ENCODE measurements around the gene MGMT. TPM values are rescaled to one million over a fixed set of nuclear protein-coding genes. Genes with fewer than 3 reads are reported as not detected.

The MGMT gene
- total RNA-seq, 5 donors from 2014 or later (not counting 1 experiment from before 2014, with no cell fraction given): 16.6 to 24.6 (median 21.1) TPM

GRCh38 chr10:129658376-129659072 is 191.5 kb downstream of the MGMT start:
- WGBS (ENCODE audit: insufficient coverage): 90% methylated on average over 5 of the region's 9 CpGs
- H3K36me3 Mint-ChIP-seq: peaks cover 32% of the 10 kb centered on the region
- Histone ChIP-seq H3K4me3 (ENCODE audit: control insufficient read depth in 1 of 2, extremely low read depth in 1 of 2, low read length in 1 of 2) (no peak overlapping the region), H3K27ac (ENCODE audit: low read length) (no peak overlapping the region), H3K36me3 (ENCODE audit: control insufficient read depth in 2 of 2, extremely low read depth in 1 of 2, insufficient read depth in 1 of 2, low read length in 1 of 2) (no peaks in the 10 kb centered on the region), H3K4me1 (ENCODE audit: control insufficient read depth in 1 of 2, extremely low read depth in 1 of 2, insufficient read depth in 2 of 2, low read length in 2 of 2) (no peaks in the 10 kb centered on the region), H3K27me3 (replicated peaks in 1 of 2; ENCODE audit: control insufficient read depth in 2 of 2, extremely low read depth in 1 of 2, insufficient read depth in 2 of 2, low read length in 1 of 2) (no peaks in the 10 kb centered on the region), H3K9me3 (no peaks in the 10 kb centered on the region)
- ATAC-seq (replicated peaks in 1 of 4) (no peak), DNase-seq (no peak)
- peaks cover 0 to 1% (median 1%) of the 10 kb centered on the region in 3 donors for H3K4me1 Mint-ChIP-seq
- H3K27ac Mint-ChIP-seq: no peak overlapping the region
- no peak overlapping the region for H3K4me3 Mint-ChIP-seq
- POLR2A ChIA-PET: no interaction called here
- H3K27me3 Mint-ChIP-seq: no peaks in the 10 kb centered on the region
- H3K9me3 Mint-ChIP-seq: peaks cover 8 to 28% (median 15%) of the 10 kb centered on the region in 3 donors
- CTCF ChIA-PET: no interaction called here

GRCh38 chr10:129659508-129660268 is 192.6 kb downstream of the MGMT start:
- WGBS (ENCODE audit: insufficient coverage): 84% methylated on average over 3 of the region's 14 CpGs
- H3K9me3 ChIP-seq: no peaks in the 10 kb centered on the region
- H3K4me3 ChIP-seq (ENCODE audit: control insufficient read depth in 1 of 2, extremely low read depth in 1 of 2, low read length in 1 of 2): no peak overlapping the region
- ATAC-seq (replicated peaks in 1 of 4): no peak
- DNase-seq: no peak
- no peaks in the 10 kb centered on the region for H3K27me3 ChIP-seq (replicated peaks in 1 of 2; ENCODE audit: control insufficient read depth in 2 of 2, extremely low read depth in 1 of 2, insufficient read depth in 2 of 2, low read length in 1 of 2)
- CTCF ChIA-PET: no interaction called here
- no peaks in the 10 kb centered on the region for H3K36me3 ChIP-seq (ENCODE audit: control insufficient read depth in 2 of 2, extremely low read depth in 1 of 2, insufficient read depth in 1 of 2, low read length in 1 of 2)
- H3K27ac ChIP-seq (ENCODE audit: low read length): no peak overlapping the region
- no peaks in the 10 kb centered on the region for H3K27me3 Mint-ChIP-seq
- POLR2A ChIA-PET: no interaction called here
- no peaks in the 10 kb centered on the region for H3K4me1 ChIP-seq (ENCODE audit: control insufficient read depth in 1 of 2, extremely low read depth in 1 of 2, insufficient read depth in 2 of 2, low read length in 2 of 2)
- no peak overlapping the region for H3K4me3 Mint-ChIP-seq
- H3K27ac Mint-ChIP-seq: no peak overlapping the region
- H3K9me3 Mint-ChIP-seq: peaks cover 12 to 40% (median 23%) of the 10 kb centered on the region in 3 donors
- no peaks in the 10 kb centered on the region for H3K4me1 Mint-ChIP-seq
- H3K36me3 Mint-ChIP-seq: peaks cover 34% of the 10 kb centered on the region

GRCh38 chr10:129660569-129660968 is 193.5 kb downstream of the MGMT start:
- Mint-ChIP-seq H3K4me1 (no peaks in the 10 kb centered on the region), H3K36me3 (peaks cover 40% of the 10 kb centered on the region), H3K9me3 (peaks cover 17 to 45% (median 29%) of the 10 kb centered on the region in 3 donors), H3K27ac (no peak overlapping the region), H3K4me3 (no peak overlapping the region), H3K27me3 (no peaks in the 10 kb centered on the region)
- WGBS (ENCODE audit: insufficient coverage): no CpG with 5 or more reads among the region's 5 CpGs
- POLR2A ChIA-PET: no interaction called here
- no peaks in the 10 kb centered on the region for H3K36me3 ChIP-seq (ENCODE audit: control insufficient read depth in 2 of 2, extremely low read depth in 1 of 2, insufficient read depth in 1 of 2, low read length in 1 of 2)
- ATAC-seq (replicated peaks in 1 of 4) (no peak), DNase-seq (no peak)
- H3K9me3 ChIP-seq: no peaks in the 10 kb centered on the region
- H3K27ac ChIP-seq (ENCODE audit: low read length): no peak overlapping the region
- H3K4me3 ChIP-seq (ENCODE audit: control insufficient read depth in 1 of 2, extremely low read depth in 1 of 2, low read length in 1 of 2): no peak overlapping the region
- H3K27me3 ChIP-seq (replicated peaks in 1 of 2; ENCODE audit: control insufficient read depth in 2 of 2, extremely low read depth in 1 of 2, insufficient read depth in 2 of 2, low read length in 1 of 2): no peaks in the 10 kb centered on the region
- no peaks in the 10 kb centered on the region for H3K4me1 ChIP-seq (ENCODE audit: control insufficient read depth in 1 of 2, extremely low read depth in 1 of 2, insufficient read depth in 2 of 2, low read length in 2 of 2)
- CTCF ChIA-PET: no interaction called here

GRCh38 chr10:129662426-129662825 is 195.4 kb downstream of the MGMT start:
- Mint-ChIP-seq H3K27ac (no peak overlapping the region), H3K4me1 (no peaks in the 10 kb centered on the region), H3K27me3 (no peaks in the 10 kb centered on the region), H3K9me3 (peaks cover 20 to 49% (median 33%) of the 10 kb centered on the region in 3 donors), H3K36me3 (peaks cover 53% of the 10 kb centered on the region), H3K4me3 (no peak overlapping the region)
- Histone ChIP-seq H3K27me3 (replicated peaks in 1 of 2; ENCODE audit: control insufficient read depth in 2 of 2, extremely low read depth in 1 of 2, insufficient read depth in 2 of 2, low read length in 1 of 2) (no peaks in the 10 kb centered on the region), H3K4me1 (ENCODE audit: control insufficient read depth in 1 of 2, extremely low read depth in 1 of 2, insufficient read depth in 2 of 2, low read length in 2 of 2) (no peaks in the 10 kb centered on the region), H3K36me3 (ENCODE audit: control insufficient read depth in 2 of 2, extremely low read depth in 1 of 2, insufficient read depth in 1 of 2, low read length in 1 of 2) (no peaks in the 10 kb centered on the region), H3K27ac (ENCODE audit: low read length) (no peak overlapping the region), H3K9me3 (no peaks in the 10 kb centered on the region), H3K4me3 (ENCODE audit: control insufficient read depth in 1 of 2, extremely low read depth in 1 of 2, low read length in 1 of 2) (no peak overlapping the region)
- ChIA-PET CTCF (no interaction called here), POLR2A (interaction anchor here in 1 of 2 donors (0.6 kb wide), 1 partner anchor 1407 kb away, joined by 3 read pairs; no protein-coding TSS in a partner anchor)
- WGBS (ENCODE audit: insufficient coverage): 97% methylated on average over 3 of the region's 5 CpGs
- DNase-seq: no peak
- ATAC-seq (replicated peaks in 1 of 4): no peak

GRCh38 chr10:129670124-129670523 is 203.1 kb downstream of the MGMT start:
- Mint-ChIP-seq H3K4me3 (no peak overlapping the region), H3K27me3 (no peaks in the 10 kb centered on the region), H3K4me1 (peaks cover 3 to 7% (median 4%) of the 10 kb centered on the region in 3 donors), H3K9me3 (peaks cover 16 to 27% (median 19%) of the 10 kb centered on the region in 3 donors), H3K27ac (no peak overlapping the region), H3K36me3 (peaks cover 65% of the 10 kb centered on the region)
- Histone ChIP-seq H3K27ac (ENCODE audit: low read length) (no peak overlapping the region), H3K4me3 (ENCODE audit: control insufficient read depth in 1 of 2, extremely low read depth in 1 of 2, low read length in 1 of 2) (no peak overlapping the region), H3K9me3 (no peaks in the 10 kb centered on the region), H3K27me3 (replicated peaks in 1 of 2; ENCODE audit: control insufficient read depth in 2 of 2, extremely low read depth in 1 of 2, insufficient read depth in 2 of 2, low read length in 1 of 2) (no peaks in the 10 kb centered on the region), H3K4me1 (ENCODE audit: control insufficient read depth in 1 of 2, extremely low read depth in 1 of 2, insufficient read depth in 2 of 2, low read length in 2 of 2) (no peaks in the 10 kb centered on the region), H3K36me3 (ENCODE audit: control insufficient read depth in 2 of 2, extremely low read depth in 1 of 2, insufficient read depth in 1 of 2, low read length in 1 of 2) (no peaks in the 10 kb centered on the region)
- POLR2A ChIA-PET: no interaction called here
- DNase-seq (no peak), ATAC-seq (replicated peaks in 1 of 4) (no peak)
- CTCF ChIA-PET: no interaction called here
- WGBS (ENCODE audit: insufficient coverage): no CpG with 5 or more reads among the region's 1 CpG

- 60% methylated on average over 1 of the region's 4 CpGs for WGBS (ENCODE audit: insufficient coverage)
- Mint-ChIP-seq H3K4me3 (no peak overlapping the region), H3K36me3 (peaks cover 48% of the 10 kb centered on the region), H3K4me1 (peaks cover 3 to 8% (median 4%) of the 10 kb centered on the region in 3 donors), H3K27me3 (no peaks in the 10 kb centered on the region), H3K27ac (no peak overlapping the region), H3K9me3 (peaks cover 11 to 17% (median 12%) of the 10 kb centered on the region in 3 donors)
- POLR2A ChIA-PET: no interaction called here
- no peak overlapping the region for H3K27ac ChIP-seq (ENCODE audit: low read length)
- H3K27me3 ChIP-seq (replicated peaks in 1 of 2; ENCODE audit: control insufficient read depth in 2 of 2, extremely low read depth in 1 of 2, insufficient read depth in 2 of 2, low read length in 1 of 2): no peaks in the 10 kb centered on the region
- no peaks in the 10 kb centered on the region for H3K36me3 ChIP-seq (ENCODE audit: control insufficient read depth in 2 of 2, extremely low read depth in 1 of 2, insufficient read depth in 1 of 2, low read length in 1 of 2)
- no peaks in the 10 kb centered on the region for H3K4me1 ChIP-seq (ENCODE audit: control insufficient read depth in 1 of 2, extremely low read depth in 1 of 2, insufficient read depth in 2 of 2, low read length in 2 of 2)
- DNase-seq (no peak), ATAC-seq (replicated peaks in 1 of 4) (no peak)
- no peaks in the 10 kb centered on the region for H3K9me3 ChIP-seq
- H3K4me3 ChIP-seq (ENCODE audit: control insufficient read depth in 1 of 2, extremely low read depth in 1 of 2, low read length in 1 of 2): no peak overlapping the region
- CTCF ChIA-PET: no interaction called here
Observed at GRCh38 chr10:129673292-129673691, 206.3 kb downstream of the MGMT start.

Data from T-cell (primary cell).